Fibroblast of mammary gland (primary cell): ENCODE measurements around the gene DSN1.

Experiments used
- DNase-seq: peaks from one replicate; pipeline ENCODE4 v3.0.0-alpha.2; 2010; ENCODE audit warnings: low read depth
- H3K4me3 ChIP-seq: 2 replicates; pipeline ENCODE4 v1.5.1; 2011; ENCODE audit warnings: low read depth, mild to moderate bottlenecking, low read length, moderate library complexity; ENCODE audit not compliant: control insufficient read depth
- TF ChIP-seq, protein P1 (sequence below): conservative IDR thresholded peaks from 2 replicates; pipeline ENCODE4 v1.5.1; 2011; ENCODE audit warnings: low read depth, low read length, inconsistent platforms; ENCODE audit not compliant: control insufficient read depth, insufficient read depth

The DSN1 gene, protein sequence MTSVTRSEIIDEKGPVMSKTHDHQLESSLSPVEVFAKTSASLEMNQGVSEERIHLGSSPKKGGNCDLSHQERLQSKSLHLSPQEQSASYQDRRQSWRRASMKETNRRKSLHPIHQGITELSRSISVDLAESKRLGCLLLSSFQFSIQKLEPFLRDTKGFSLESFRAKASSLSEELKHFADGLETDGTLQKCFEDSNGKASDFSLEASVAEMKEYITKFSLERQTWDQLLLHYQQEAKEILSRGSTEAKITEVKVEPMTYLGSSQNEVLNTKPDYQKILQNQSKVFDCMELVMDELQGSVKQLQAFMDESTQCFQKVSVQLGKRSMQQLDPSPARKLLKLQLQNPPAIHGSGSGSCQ

DNA sequence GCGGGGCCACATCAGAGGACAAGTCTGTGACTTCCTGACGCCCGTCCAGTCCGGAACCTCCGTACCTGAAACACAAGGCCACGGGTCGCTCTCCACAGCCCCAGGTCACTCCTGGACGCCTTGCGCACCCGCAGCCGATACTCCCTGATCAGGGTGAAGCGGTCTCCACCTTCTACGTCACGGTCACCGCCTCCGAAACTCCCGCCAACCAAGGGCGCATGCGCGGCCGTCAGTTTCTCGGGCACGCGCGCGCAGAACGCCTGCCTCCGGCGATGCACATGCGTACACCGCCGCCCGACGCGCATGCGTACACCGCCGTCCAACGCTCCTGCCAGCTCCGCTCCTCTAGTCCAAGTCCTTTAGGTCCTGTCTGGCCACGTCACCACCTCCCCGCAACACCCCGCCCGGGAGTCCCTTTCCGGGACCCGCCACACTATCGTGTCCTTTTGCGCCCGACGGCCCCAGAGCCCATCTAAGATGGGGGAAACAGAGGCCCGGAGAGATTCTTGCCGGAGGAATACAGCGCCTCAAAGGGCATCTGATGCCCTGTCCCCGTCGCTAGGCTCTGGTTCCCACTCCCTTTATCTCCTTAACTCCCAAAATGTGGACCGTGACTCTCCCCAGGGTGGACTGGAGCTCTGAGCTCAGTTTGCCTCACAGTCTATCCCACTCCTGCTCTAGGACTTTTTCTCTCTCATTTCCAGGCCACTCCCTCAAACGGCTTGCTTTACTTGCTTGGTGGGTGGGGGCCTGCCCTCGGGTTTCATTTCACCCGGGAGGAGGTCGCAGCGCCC, at the start of gene DSN1:
Gene DSN1 (minus strand): TSS at position 167 of the 794 bp plus-strand sequence. CDS start 2,305 bp downstream, outside the sequence.
- peak within 1 kb of the TSS; percentile 70 for H3K4me3 ChIP-seq
- DNase-seq, result peak; percentile 97
- TF ChIP-seq, protein P1, sequence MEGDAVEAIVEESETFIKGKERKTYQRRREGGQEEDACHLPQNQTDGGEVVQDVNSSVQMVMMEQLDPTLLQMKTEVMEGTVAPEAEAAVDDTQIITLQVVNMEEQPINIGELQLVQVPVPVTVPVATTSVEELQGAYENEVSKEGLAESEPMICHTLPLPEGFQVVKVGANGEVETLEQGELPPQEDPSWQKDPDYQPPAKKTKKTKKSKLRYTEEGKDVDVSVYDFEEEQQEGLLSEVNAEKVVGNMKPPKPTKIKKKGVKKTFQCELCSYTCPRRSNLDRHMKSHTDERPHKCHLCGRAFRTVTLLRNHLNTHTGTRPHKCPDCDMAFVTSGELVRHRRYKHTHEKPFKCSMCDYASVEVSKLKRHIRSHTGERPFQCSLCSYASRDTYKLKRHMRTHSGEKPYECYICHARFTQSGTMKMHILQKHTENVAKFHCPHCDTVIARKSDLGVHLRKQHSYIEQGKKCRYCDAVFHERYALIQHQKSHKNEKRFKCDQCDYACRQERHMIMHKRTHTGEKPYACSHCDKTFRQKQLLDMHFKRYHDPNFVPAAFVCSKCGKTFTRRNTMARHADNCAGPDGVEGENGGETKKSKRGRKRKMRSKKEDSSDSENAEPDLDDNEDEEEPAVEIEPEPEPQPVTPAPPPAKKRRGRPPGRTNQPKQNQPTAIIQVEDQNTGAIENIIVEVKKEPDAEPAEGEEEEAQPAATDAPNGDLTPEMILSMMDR, result peak; percentile 53

DNA sequence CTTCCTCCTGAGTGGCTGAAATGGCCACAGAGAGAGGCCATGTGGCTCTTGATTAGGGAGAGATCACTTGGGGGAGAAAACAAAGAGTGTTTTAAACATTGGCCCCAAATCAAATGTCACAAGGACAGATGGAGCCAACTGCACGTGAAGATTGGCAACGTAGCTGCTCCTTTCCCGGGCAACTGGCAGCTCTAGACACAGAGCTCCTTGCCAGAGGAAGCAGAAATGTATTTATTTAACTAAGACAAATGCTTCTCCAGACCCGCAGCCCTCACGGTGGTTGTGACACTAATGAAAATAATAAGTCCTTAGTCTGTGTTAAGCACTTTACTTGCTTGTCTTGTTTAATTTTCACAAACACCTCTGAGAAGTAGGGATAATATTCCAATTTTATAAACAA, 49.6 kb upstream of the DSN1 start:
- no peak for DNase-seq
- no peak overlapping the region for H3K4me3 ChIP-seq
- TF ChIP-seq, protein P1, result no peak

DNA sequence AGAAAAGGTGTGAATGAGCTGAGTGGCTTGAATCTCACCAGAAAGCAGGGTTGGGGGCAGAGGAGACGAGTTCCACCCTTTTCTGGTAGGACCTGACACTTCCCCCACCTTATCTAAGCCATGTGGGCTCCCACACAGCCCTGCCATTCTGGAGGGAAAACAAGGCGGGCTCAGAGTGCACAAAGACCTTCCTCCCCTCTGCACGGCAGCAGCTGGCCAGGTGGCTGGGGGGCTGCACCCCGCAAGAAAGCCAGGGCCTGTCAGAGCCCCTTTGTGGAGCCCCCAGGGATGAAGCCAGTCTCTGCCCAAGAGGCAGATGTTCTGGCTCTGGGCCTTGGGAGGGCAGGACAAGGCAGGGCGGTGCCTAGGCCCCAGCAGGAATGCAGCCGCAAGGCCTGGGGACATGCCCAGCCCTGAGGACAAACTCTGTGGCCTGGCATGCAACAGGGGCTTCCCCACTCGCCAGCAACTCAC, 48.4 kb upstream of the DSN1 start:
- TF ChIP-seq, protein P1, result no peak
- no peak overlapping the region for H3K4me3 ChIP-seq
- DNase-seq, result no peak

DNA sequence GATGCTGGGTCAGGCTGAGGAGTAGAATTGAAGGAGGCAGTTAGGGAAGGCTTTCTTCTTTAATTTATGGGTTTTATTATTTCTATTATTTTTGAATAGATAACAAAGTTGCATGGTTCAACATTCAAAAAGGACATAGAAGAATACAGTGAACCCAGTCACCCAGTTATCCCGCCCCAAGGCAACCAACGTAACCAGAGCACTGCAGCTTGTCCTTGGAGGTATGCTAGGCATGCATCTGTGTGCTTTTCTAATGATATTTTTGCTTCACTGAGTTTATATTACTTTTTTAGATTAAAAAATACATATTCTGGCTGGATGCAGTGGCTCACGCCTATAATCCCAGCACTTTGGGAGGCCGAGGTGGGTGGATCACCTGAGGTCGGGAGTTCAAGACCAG, 47.4 kb upstream of the DSN1 start:
- TF ChIP-seq, protein P1, result no peak
- DNase-seq, result no peak
- H3K4me3 ChIP-seq, result no peak overlapping the region

- H3K4me3 ChIP-seq, result no peak overlapping the region
- TF ChIP-seq, protein P1, result no peak
- no peak for DNase-seq
Measured at GRCh38 chr20:36820073-36820472, 46.5 kb upstream of the DSN1 start.

DNA sequence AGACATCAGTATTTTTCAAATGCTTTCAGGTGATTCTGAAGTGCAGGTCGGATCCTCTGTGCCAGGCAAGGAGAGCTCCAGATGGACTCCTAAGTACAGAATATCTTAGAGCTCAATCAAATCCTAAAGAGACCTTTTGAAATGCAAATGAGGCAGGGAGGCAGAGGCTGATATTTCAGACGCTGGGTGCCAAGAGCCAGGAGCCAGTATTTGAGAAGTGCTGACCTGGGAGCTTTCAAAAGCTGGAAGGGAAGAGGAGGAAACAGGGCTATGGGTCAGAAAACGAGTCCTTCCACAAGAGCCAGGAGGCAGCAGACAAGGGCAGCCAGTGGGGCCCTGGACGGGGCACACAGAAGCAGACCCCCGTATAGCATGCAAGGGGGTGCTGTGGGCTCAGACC, 46.1 kb upstream of the DSN1 start:
- no peak for DNase-seq
- TF ChIP-seq, protein P1, result no peak
- H3K4me3 ChIP-seq, result no peak overlapping the region
